Measurements from ENCODE around the gene NOPCHAP1. TPM values are rescaled to one million over a fixed set of nuclear protein-coding genes. Genes with fewer than 3 reads are reported as not detected.

Gene NOPCHAP1
- total RNA-seq, 1 experiment from 2014 or later, result 37.8 TPM

DNA sequence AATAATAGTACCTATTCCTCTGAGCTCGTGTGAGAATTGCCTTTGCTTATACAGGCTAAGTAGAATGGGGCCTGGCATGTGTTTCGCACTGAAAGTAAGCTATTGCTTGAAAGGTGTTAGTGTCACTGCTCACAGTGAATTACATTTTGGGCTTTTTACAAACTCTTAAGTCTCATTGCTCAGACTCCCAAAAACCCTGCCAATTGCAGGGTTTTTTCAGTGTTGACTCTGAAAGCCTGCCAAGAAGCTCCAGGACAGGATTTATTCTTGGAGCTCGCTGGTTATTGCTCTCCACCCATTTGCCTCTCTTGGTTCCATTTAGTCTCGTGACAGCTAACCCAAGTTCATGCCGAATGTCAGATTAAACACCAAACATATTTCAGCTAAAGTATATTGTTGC lies 39.8 kb downstream of the NOPCHAP1 start:
- intact Hi-C loops (cut with micrococcal nuclease), result no loop called here
- H3K79me2 ChIP-seq (ENCODE audit: low read length), result no peaks in the 10 kb centered on the region
- no peak overlapping the region for H3K27ac ChIP-seq (ENCODE audit: low read length)
- ATAC-seq, result peak; percentile 54
- no peaks in the 10 kb centered on the region for H3K36me3 ChIP-seq (ENCODE audit: low read depth, low read length)
- no TSS peak for BruUV-seq (replicated peaks)
- DNase-seq, result peak; percentile 15
- H4K20me1 ChIP-seq (ENCODE audit: low read length), result no peaks in the 10 kb centered on the region
- no peaks in the 10 kb centered on the region for H3K27me3 ChIP-seq (ENCODE audit: low read length)
- POLR2A ChIA-PET (ENCODE audit: unreplicated experiment), result interaction anchor here (0.6 kb wide), 1 partner anchor 139 kb away, joined by 3 read pairs; no protein-coding TSS in a partner anchor
- H3F3A ChIP-seq (ENCODE audit: low read length, unreplicated experiment), result no peaks in the 10 kb centered on the region
- no peaks in the 10 kb centered on the region for H3K9me3 ChIP-seq (ENCODE audit: low read length)
- no peaks in the 10 kb centered on the region; the same call in 1 of the 2 replicates for H3K4me1 ChIP-seq (ENCODE audit: insufficient read depth, low read length)
- H3K4me2 ChIP-seq (ENCODE audit: low read length), result no peak overlapping the region
- no peak overlapping the region for H3K9ac ChIP-seq (ENCODE audit: low read length)
- H3K4me3 ChIP-seq (ENCODE audit: low read length), result no peak overlapping the region
- TF ChIP-seq EZH2phosphoT487 (IDR thresholded peaks at IDR 0.05; ENCODE audit: borderline replicate concordance, low read length), result no peak
- no peaks in the 10 kb centered on the region for H3K9me2 ChIP-seq (replicated peaks; ENCODE audit: low read length)
- CTCF ChIA-PET, result no interaction called here
- no peak overlapping the region for H2AFZ ChIP-seq (ENCODE audit: low read length)

DNA sequence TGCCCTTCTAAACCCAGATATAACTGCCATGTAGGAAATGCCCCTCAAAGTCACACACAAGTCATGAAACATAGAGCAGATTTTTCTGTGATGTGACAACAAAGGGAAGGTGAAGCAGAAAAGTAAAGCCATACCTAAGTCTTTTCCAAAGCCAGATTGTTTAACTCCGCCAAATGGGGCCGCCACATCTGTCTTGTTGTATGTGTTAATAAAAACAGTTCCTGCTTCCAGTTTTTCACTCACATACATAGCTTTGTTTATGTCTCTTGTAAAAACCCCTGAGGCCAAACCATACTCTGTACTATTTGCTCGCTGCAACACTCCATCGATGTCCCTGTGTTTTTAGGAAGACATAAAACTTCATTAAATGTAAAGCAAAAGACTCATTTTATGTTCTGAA lies 40.3 kb downstream of the NOPCHAP1 start:
- ATAC-seq, result no peak
- CTCF ChIA-PET, result no interaction called here
- no TSS peak for BruUV-seq (replicated peaks)

DNA sequence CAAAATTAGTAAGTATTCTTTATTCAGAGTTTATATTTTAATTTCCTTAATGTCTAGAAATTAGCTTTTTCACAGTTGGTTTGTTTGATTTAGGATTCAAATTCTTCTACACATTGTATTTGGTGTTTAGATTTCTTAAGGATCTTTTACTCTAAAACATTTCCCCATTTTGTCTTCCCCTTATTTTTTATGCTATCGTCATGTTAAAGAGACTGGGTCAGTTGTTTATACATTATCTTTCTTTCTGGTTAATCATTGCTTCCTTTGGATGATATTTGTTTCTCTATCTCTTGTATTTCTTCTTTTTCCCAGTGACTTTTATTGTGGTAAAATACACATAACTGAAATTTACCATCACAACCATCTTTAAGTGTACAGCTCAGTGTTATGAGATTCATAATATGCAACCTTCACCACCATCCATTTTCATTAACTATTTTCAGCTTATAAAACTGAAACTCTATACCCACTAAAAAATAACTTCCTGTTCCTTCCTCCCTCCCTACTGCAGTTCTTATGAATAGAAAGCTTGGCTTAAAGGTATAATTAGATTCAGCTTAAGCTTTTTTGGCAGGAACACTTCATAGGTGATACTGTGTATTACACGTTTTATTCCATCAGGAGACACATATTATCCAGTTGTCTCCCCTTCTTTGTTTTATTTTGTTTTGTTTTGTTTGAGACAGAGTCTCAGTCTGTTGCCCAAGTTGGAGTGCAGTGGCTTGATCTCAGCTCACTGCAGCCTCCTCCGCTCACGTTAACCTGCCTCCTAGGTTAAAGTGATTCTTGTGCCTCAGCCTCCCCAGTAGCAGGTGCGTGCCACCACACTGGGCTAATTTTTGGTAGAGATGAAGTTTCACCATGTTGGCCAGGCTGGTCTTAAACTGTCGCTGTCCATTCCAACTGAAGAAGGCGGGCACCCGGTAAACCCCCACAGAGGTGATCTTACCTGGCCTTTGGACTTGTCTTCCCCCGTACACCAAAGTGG lies 45.0 kb downstream of the NOPCHAP1 start:
- Histone ChIP-seq H3K9me3 (ENCODE audit: low read length) (no peaks in the 10 kb centered on the region), H3K4me2 (ENCODE audit: low read length) (no peak overlapping the region), H3K9ac (ENCODE audit: low read length) (no peak overlapping the region), H4K20me1 (ENCODE audit: low read length) (no peaks in the 10 kb centered on the region), H3K36me3 (ENCODE audit: low read depth, low read length) (no peaks in the 10 kb centered on the region), H3K27me3 (ENCODE audit: low read length) (no peaks in the 10 kb centered on the region), H3K9me2 (replicated peaks; ENCODE audit: low read length) (no peaks in the 10 kb centered on the region), H3K4me3 (ENCODE audit: low read length) (no peak overlapping the region), H3F3A (ENCODE audit: low read length, unreplicated experiment) (no peaks in the 10 kb centered on the region), H2AFZ (ENCODE audit: low read length) (no peak overlapping the region), H3K27ac (ENCODE audit: low read length) (no peak overlapping the region), H3K4me1 (ENCODE audit: insufficient read depth, low read length) (no peaks in the 10 kb centered on the region), H3K79me2 (ENCODE audit: low read length) (no peaks in the 10 kb centered on the region)
- ATAC-seq (peak; percentile 64), DNase-seq (no peak)
- intact Hi-C loops (cut with micrococcal nuclease), result loop anchor here (2.0 kb wide), 1 partner anchor 44 kb away; the partner anchor contains the start of gene NOPCHAP1
- TF ChIP-seq EZH2 (IDR thresholded peaks at IDR 0.05; ENCODE audit: low read length, unreplicated experiment) (no peak), EZH2phosphoT487 (IDR thresholded peaks at IDR 0.05; ENCODE audit: borderline replicate concordance, low read length) (no peak)
- TF ChIP-seq, protein P1, sequence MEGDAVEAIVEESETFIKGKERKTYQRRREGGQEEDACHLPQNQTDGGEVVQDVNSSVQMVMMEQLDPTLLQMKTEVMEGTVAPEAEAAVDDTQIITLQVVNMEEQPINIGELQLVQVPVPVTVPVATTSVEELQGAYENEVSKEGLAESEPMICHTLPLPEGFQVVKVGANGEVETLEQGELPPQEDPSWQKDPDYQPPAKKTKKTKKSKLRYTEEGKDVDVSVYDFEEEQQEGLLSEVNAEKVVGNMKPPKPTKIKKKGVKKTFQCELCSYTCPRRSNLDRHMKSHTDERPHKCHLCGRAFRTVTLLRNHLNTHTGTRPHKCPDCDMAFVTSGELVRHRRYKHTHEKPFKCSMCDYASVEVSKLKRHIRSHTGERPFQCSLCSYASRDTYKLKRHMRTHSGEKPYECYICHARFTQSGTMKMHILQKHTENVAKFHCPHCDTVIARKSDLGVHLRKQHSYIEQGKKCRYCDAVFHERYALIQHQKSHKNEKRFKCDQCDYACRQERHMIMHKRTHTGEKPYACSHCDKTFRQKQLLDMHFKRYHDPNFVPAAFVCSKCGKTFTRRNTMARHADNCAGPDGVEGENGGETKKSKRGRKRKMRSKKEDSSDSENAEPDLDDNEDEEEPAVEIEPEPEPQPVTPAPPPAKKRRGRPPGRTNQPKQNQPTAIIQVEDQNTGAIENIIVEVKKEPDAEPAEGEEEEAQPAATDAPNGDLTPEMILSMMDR (conservative IDR thresholded peaks at IDR 0.05; ENCODE audit: low read depth, low read length), result no peak
- ChIA-PET POLR2A (ENCODE audit: unreplicated experiment) (no interaction called here), CTCF (no interaction called here)
- no TSS peak for BruUV-seq (replicated peaks)

More for the DNA sequence above, 40.3 kb downstream of the NOPCHAP1 start:
- no peak overlapping the region for H3K27ac ChIP-seq (ENCODE audit: low read length)
- H3K4me3 ChIP-seq (ENCODE audit: low read length), result no peak overlapping the region
- no peaks in the 10 kb centered on the region for H3K36me3 ChIP-seq (ENCODE audit: low read depth, low read length)
- no peak overlapping the region for H3K4me2 ChIP-seq (ENCODE audit: low read length)
- no peaks in the 10 kb centered on the region for H3K9me2 ChIP-seq (replicated peaks; ENCODE audit: low read length)
- intact Hi-C loops (cut with micrococcal nuclease), result no loop called here
- POLR2A ChIA-PET (ENCODE audit: unreplicated experiment), result interaction anchor here (0.6 kb wide), 1 partner anchor 139 kb away, joined by 3 read pairs; no protein-coding TSS in a partner anchor
- no peak for DNase-seq
- no peaks in the 10 kb centered on the region for H3K27me3 ChIP-seq (ENCODE audit: low read length)
- H3K9ac ChIP-seq (ENCODE audit: low read length), result no peak overlapping the region
- H3K79me2 ChIP-seq (ENCODE audit: low read length), result no peaks in the 10 kb centered on the region
- no peak overlapping the region for H2AFZ ChIP-seq (ENCODE audit: low read length)
- no peaks in the 10 kb centered on the region for H3K9me3 ChIP-seq (ENCODE audit: low read length)
- TF ChIP-seq EZH2phosphoT487 (IDR thresholded peaks at IDR 0.05; ENCODE audit: borderline replicate concordance, low read length) (no peak), EZH2 (IDR thresholded peaks at IDR 0.05; ENCODE audit: low read length, unreplicated experiment) (no peak)
- TF ChIP-seq, protein P1 (conservative IDR thresholded peaks at IDR 0.05; ENCODE audit: low read depth, low read length), result no peak
- H4K20me1 ChIP-seq (ENCODE audit: low read length), result no peaks in the 10 kb centered on the region
- H3F3A ChIP-seq (ENCODE audit: low read length, unreplicated experiment), result no peaks in the 10 kb centered on the region
- no peaks in the 10 kb centered on the region for H3K4me1 ChIP-seq (ENCODE audit: insufficient read depth, low read length)

All from PC-3 (cell line).